Dermis blood vessel endothelial cell (primary cell): ENCODE measurements around the gene PDCD6IP. TPM values are rescaled to one million over a fixed set of nuclear protein-coding genes. Genes with fewer than 3 reads are reported as not detected.

Experiments used
- DNase-seq: peaks from one replicate; pipeline ENCODE4 v3.0.0; 2010
- total RNA-seq: library from RNA; depleted of rRNA; stranded (reverse); fragments of >200 nt; gene quantifications from 2 replicates; pipeline ENCODE4 v1.2.3, GENCODE V29; 2014

PDCD6IP gene
- total RNA-seq, 1 donor from 2014 or later: 325 TPM

GRCh38 chr3:33897306-33897705 is 98.9 kb downstream of the PDCD6IP start:
- DNase-seq: no peak

- DNase-seq: no peak
Measured at GRCh38 chr3:33898901-33899300, 100.5 kb downstream of the PDCD6IP start.

- no peak for DNase-seq
Measured at GRCh38 chr3:33900440-33900808, 102.0 kb downstream of the PDCD6IP start.

GRCh38 chr3:33900809-33901505 is 102.5 kb downstream of the PDCD6IP start:
- DNase-seq: no peak

- DNase-seq: no peak
Measured at GRCh38 chr3:33901862-33902563, 103.6 kb downstream of the PDCD6IP start.

- DNase-seq: no peak
Measured at GRCh38 chr3:33904730-33905129, 106.3 kb downstream of the PDCD6IP start.

GRCh38 chr3:33908250-33908851 is 109.9 kb downstream of the PDCD6IP start:
- no peak for DNase-seq

GRCh38 chr3:33909547-33909946 is 111.1 kb downstream of the PDCD6IP start:
- no peak for DNase-seq

GRCh38 chr3:33910031-33910430 is 111.6 kb downstream of the PDCD6IP start:
- DNase-seq: no peak

GRCh38 chr3:33911525-33912322 is 113.3 kb downstream of the PDCD6IP start:
- no peak for DNase-seq

GRCh38 chr3:33914212-33914611 is 115.8 kb downstream of the PDCD6IP start:
- no peak for DNase-seq

- DNase-seq: no peak
Measured at GRCh38 chr3:33914731-33915379, 116.4 kb downstream of the PDCD6IP start.

- no peak for DNase-seq
Measured at GRCh38 chr3:33915796-33916546, 117.5 kb downstream of the PDCD6IP start.

- no peak for DNase-seq
Measured at GRCh38 chr3:33918126-33918756, 119.8 kb downstream of the PDCD6IP start.

Other genes with a start within 250 kb of the PDCD6IP start
- gene CLASP2, start 80.4 kb upstream of the PDCD6IP start, total RNA-seq: 63.1 and 93.1 TPM in 2 replicates